Adrenal gland (tissue), 12 donors: ENCODE data around the gene AP2A2. TPM values are rescaled to one million over a fixed set of nuclear protein-coding genes. Genes with fewer than 3 reads are reported as not detected.

Experiments
- DNase-seq, 7 donors: peaks; one replicate each; pipeline ENCODE4 v3.0.0-alpha.2; 2019 to 2020
- H3K27ac ChIP-seq, 5 donors: fragments of 200-600 bp; sonication (generic) in 4 of 5; 1 replicate in 3 of 5; 2 replicates in 2 of 5; pipeline versions ENCODE4 v1.5.1 to v1.8.0; 2016 to 2020; ENCODE audit warnings: mild to moderate bottlenecking in 1 of 5
- H3K27me3 ChIP-seq: fragments of 200-600 bp; 2 replicates; pipeline ENCODE4 v1.8.0; 2021
- H3K36me3 ChIP-seq, 2 donors: fragments of 200-600 bp; replicated peaks in 1 of 2; 1 replicate in 1 of 2; 2 replicates in 1 of 2; pipeline versions ENCODE4 v1.5.1 to v1.8.0; 2018 to 2022
- H3K4me1 ChIP-seq, 2 donors: fragments of 200-600 bp; replicated peaks in 1 of 2; 1 replicate in 1 of 2; 2 replicates in 1 of 2; pipeline versions ENCODE4 v1.5.1 to v1.8.0; 2018 to 2021
- H3K4me3 ChIP-seq, 4 donors: fragments of 200-600 bp; sonication (generic) in 3 of 4; one replicate each; pipeline ENCODE4 v1.5.1; 2016 to 2018
- H3K9me3 ChIP-seq, 3 donors: fragments of 200-600 bp; sonication (generic) in 1 of 3; replicated peaks in 1 of 3; 1 replicate in 2 of 3; 2 replicates in 1 of 3; pipeline versions ENCODE4 v1.5.1 to v1.8.0; 2016 to 2021
- CTCF ChIP-seq, 6 experiments: fragments of 450-650 bp in 4 of 6; fragments of 200-600 bp in 2 of 6; sonication (generic) in 1 of 6; IDR thresholded peaks; 1 replicate in 5 of 6; 2 replicates in 1 of 6; pipeline versions ENCODE4 v1.5.1 to v1.8.0; 2016 to 2021; ENCODE audit warnings: antibody characterized with exemption in 6 of 6, mild to moderate bottlenecking in 2 of 6, moderate library complexity in 1 of 6
- POLR2A ChIP-seq, 2 donors: fragments of 450-650 bp; IDR thresholded peaks; one replicate each; pipeline ENCODE4 v1.6.1; 2017; ENCODE audit warnings: antibody characterized with exemption in 2 of 2, mild to moderate bottlenecking in 2 of 2, moderate library complexity in 1 of 2
- WGBS, 4 donors: extraction: QIAGEN DNeasy Blood & Tissue Kit in 2 of 4; methylation state at CpG; one replicate each; pipeline versions ENCODE4 v1.1.5 to v1.1.7; 2013 to 2017; 5-methylcytosine and 5-hydroxymethylcytosine counted together
- intact Hi-C, 2 donors: fragments of 100-400 bp; cut with DNase I; formaldehyde crosslinking; loops; one replicate each; pipeline versions ENCODE4 v1.14.1 to v1.15.0; 2022 to 2023
- polyA plus RNA-seq, 3 donors: library from polyadenylated mRNA; stranded (reverse); fragments of 200-250 nt in 2 of 3; fragments of 350-450 nt in 1 of 3; fragmentation: Illumina TruSeq in 1 of 3; extraction: RNeasy Lipid Tissue Mini Kit (QIAGEN cat#74804) in 1 of 3; gene quantifications; one replicate each; pipeline ENCODE4 v1.2.3, GENCODE V29; 2013 to 2014
- total RNA-seq, 9 donors: library from RNA; depleted of rRNA in 4 of 9; stranded (reverse); fragments of >200 nt in 4 of 9; fragments of 120-200 nt in 1 of 9; fragmentation: NEBNext Ultra II Directional in 1 of 9; extraction: Animal tissue kit (Norgen Biotek cat#: 25700) in 1 of 9; gene quantifications; one replicate each; pipeline versions ENCODE4 v1.1.0 to v1.2.4, GENCODE V29; 2013 to 2023
- donor health status: healthy with polysubstance abuse.
- donor health status: Bipolar disorder and iron deficiency.
- donor health status: DM: yes; HTN: yes; CAD: no.
- donor health status: DM: no; HTN: no; CAD: no.
- donor health status: DM: no; HTN: no; CAD: no.
- donor health status: DM: yes; HTN: yes; CAD: no.

The AP2A2 gene
- total and polyA plus RNA-seq, 12 donors, result 15.3 to 115 (median 73.1) TPM

DNA sequence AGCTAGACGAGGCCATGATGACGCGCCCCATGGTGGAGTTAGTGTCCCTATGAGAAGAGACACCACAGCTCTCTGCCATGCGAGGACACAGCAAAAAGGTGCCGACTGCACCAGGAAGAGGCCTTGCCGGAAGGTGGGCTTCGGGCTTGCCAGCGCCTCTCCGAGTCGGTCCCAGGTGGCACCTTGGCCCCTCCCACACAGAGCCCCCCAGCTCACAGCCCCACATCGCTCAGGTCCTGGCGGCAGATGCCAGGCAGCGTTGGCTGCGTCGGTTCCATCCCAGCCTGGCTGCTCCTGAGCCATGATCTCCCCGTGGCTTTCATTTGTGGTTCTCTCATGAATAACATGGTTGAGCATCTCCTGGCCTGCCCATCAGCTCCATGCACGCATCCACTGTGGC is 39.1 kb upstream of the AP2A2 start:
- 92 to 99% (median 97%) methylated on average over 13 to 17 of the region's 17 CpGs for WGBS, 4 donors
- H3K27me3 ChIP-seq, result no peaks in the 10 kb centered on the region
- no peaks in the 10 kb centered on the region for H3K4me1 ChIP-seq
- no peak for DNase-seq
- no peaks in the 10 kb centered on the region for H3K9me3 ChIP-seq
- H3K36me3 ChIP-seq, result no peaks in the 10 kb centered on the region
- no peak overlapping the region for H3K27ac ChIP-seq
- H3K4me3 ChIP-seq, result no peak overlapping the region
- TF ChIP-seq CTCF (IDR thresholded peaks at IDR 0.05) (no peak), POLR2A (IDR thresholded peaks at IDR 0.05) (no peak)
- intact Hi-C loops, result no loop called here

- H3K4me1 ChIP-seq, result no peaks in the 10 kb centered on the region
- 80 to 89% (median 87%) methylated on average over 14 of the region's 14 CpGs for WGBS, 4 donors
- no peaks in the 10 kb centered on the region for H3K27me3 ChIP-seq
- TF ChIP-seq POLR2A (IDR thresholded peaks at IDR 0.05) (no peak), CTCF (IDR thresholded peaks at IDR 0.05) (no peak)
- DNase-seq, result no peak
- no peak overlapping the region for H3K4me3 ChIP-seq
- intact Hi-C loops, result no loop called here
- H3K36me3 ChIP-seq, result no peaks in the 10 kb centered on the region
- H3K9me3 ChIP-seq, result no peaks in the 10 kb centered on the region
- no peak overlapping the region for H3K27ac ChIP-seq
Observed at GRCh38 chr11:887589-887988, 38.1 kb upstream of the AP2A2 start.

DNA sequence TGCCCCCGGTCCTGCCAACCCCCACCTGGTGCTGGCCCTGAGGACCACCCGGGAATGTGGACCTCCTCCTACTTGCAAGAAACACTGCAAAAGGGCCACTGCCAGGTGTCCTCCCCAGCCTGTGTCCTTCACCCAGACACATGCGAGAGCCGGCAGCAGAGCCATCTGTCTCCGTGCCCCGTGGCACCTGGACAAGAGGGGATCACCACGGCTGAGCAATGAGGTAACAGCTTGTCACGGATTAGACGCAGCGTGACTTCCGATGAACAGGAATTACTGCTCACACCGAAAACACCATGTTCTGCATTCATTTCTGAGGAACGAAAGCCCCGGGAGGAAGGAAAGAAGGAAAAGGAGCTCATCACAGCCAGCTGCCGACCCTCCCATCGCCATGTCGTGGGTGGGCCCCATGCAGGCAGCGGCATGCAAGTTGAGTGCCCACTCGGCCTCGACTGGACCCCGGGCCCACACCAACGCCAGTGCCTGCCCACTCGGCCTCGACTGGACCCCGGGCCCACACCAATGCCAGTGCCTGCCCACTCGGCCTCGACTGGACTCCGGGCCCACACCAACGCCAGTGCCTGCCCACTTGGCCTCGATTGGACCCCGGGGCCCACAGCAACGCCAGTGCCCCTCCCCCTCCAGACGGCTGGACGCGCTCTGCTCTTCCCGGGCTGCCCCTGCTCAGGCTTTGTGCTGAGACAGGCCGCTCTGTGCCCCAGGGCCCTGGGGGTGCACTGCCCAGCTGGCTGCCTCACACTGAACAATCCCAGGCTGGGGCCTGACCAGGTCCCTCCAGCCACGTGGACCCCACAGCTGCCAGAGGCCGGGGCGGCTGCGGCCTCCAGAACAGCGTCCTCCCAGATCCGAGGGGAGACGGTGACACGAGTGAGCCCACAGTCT is 37.1 kb upstream of the AP2A2 start:
- TF ChIP-seq CTCF (IDR thresholded peaks at IDR 0.05) (no peak), POLR2A (IDR thresholded peaks at IDR 0.05) (no peak)

GRCh38 chr11:889257-889656 is 36.4 kb upstream of the AP2A2 start:
- WGBS, 4 donors, result 89 to 95% (median 94%) methylated on average over 12 to 13 of the region's 13 CpGs
- H3K4me3 ChIP-seq, result no peak overlapping the region
- TF ChIP-seq CTCF (IDR thresholded peaks at IDR 0.05) (no peak), POLR2A (IDR thresholded peaks at IDR 0.05) (no peak)
- no peaks in the 10 kb centered on the region for H3K4me1 ChIP-seq
- DNase-seq, result no peak
- no peaks in the 10 kb centered on the region for H3K9me3 ChIP-seq
- H3K27ac ChIP-seq, result no peak overlapping the region
- intact Hi-C loops, result no loop called here
- H3K27me3 ChIP-seq, result no peaks in the 10 kb centered on the region
- no peaks in the 10 kb centered on the region for H3K36me3 ChIP-seq

More for the DNA sequence above, 37.1 kb upstream of the AP2A2 start:
- no peaks in the 10 kb centered on the region for H3K36me3 ChIP-seq
- H3K9me3 ChIP-seq, result no peaks in the 10 kb centered on the region
- no peak overlapping the region for H3K4me3 ChIP-seq
- H3K4me1 ChIP-seq, result no peaks in the 10 kb centered on the region
- WGBS, 4 donors, result 81 to 93% (median 90%) methylated on average over 18 to 45 of the region's 45 CpGs
- no peak for DNase-seq
- intact Hi-C loops, result no loop called here
- no peak overlapping the region for H3K27ac ChIP-seq
- H3K27me3 ChIP-seq, result no peaks in the 10 kb centered on the region
